Astrocyte (in vitro differentiated cells and primary cell): ENCODE data around the gene CLDN15.

Source experiments
- CTCF ChIP-seq: IDR thresholded peaks from 2 replicates; pipeline ENCODE4 v1.5.1; 2011; ENCODE audit warnings: low read depth, mild to moderate bottlenecking, inconsistent platforms, low read length, moderate library complexity; ENCODE audit not compliant: insufficient read depth
- EZH2 ChIP-seq: IDR thresholded peaks from 2 replicates; pipeline ENCODE4 v1.6.1; 2012; ENCODE audit warnings: mild to moderate bottlenecking, low read length, inconsistent platforms; ENCODE audit not compliant: insufficient read depth

- TF ChIP-seq EZH2 (no peak), CTCF (no peak)
These were observed 4.1 kb upstream of the CLDN15 start for GRCh38 chr7:101241443-101242349.
